GM12878 (cell line): ENCODE measurements around the gene LITAF. TPM values are rescaled to one million over a fixed set of nuclear protein-coding genes. Genes with fewer than 3 reads are reported as not detected.
A peak's percentile ranks its signal among the peaks of the same experiment; 100 is the strongest.

Source experiments
- ATAC-seq: fragments of 200-7000 bp; cut with Tn5 transposase; 3 replicates; pipeline ENCODE4 v1.9.1; 2020; ENCODE audit warnings: mild to moderate bottlenecking, moderate library complexity
- BruUV-seq: library from RNA; stranded (reverse); fragments of 400-500 nt; replicated peaks from 2 replicates; lab custom pipeline; 2021; lab: Mats Ljungman, UMichigan
- CTCF ChIA-PET: fragments of 300-600 bp; sonication (Branson Sonifier 250); formaldehyde crosslinking; extraction: SDS; loops from one replicate; lab custom pipeline; 2021; ENCODE audit warnings: inconsistent platforms; lab: Yijun Ruan, JAX
- POLR2A ChIA-PET: fragments of 350-600 bp; formaldehyde crosslinking; extraction: SDS; loops from one replicate; lab custom pipeline; 2021; ENCODE audit warnings: inconsistent platforms; lab: Charles Lee
- RAD21 ChIA-PET: fragments of 300-600 bp; sonication (Branson Sonifier 250); formaldehyde crosslinking; loops from one replicate; lab custom pipeline; 2023; ENCODE audit warnings: antibody characterized with exemption; ENCODE audit not compliant: unreplicated experiment; lab: Charles Lee
- SMC1A ChIA-PET: fragments of 300-600 bp; sonication (Branson Sonifier 250); formaldehyde crosslinking; loops from one replicate; lab custom pipeline; 2023; ENCODE audit not compliant: unreplicated experiment, uncharacterized antibody; lab: Charles Lee
- DNase-seq: peaks from one replicate; pipeline ENCODE4 v3.0.0-alpha.2; 2011; ENCODE audit warnings: low read depth, low spot score
- FAIRE-seq: peaks from 3 replicates; lab custom pipeline; 2011; peaks lifted over from hg19 to GRCh38; lab: Jason Lieb, UNC
- H2AFZ ChIP-seq: 2 replicates; pipeline ENCODE4 v1.6.0; 2011; ENCODE audit warnings: low read depth, low read length, control low read depth; ENCODE audit not compliant: control insufficient read depth
- H3K27ac ChIP-seq: 2 replicates; pipeline ENCODE4 v1.5.1; 2011; ENCODE audit warnings: control low read depth; ENCODE audit not compliant: control insufficient read depth, insufficient read depth
- H3K27me3 ChIP-seq, 2 experiments: replicated peaks in 1 of 2; 2 replicates each; pipeline versions ENCODE4 v1.6.0 to v1.6.1; 2011; ENCODE audit warnings: low read length in 1 of 2; ENCODE audit not compliant: control insufficient read depth in 2 of 2, insufficient read depth in 2 of 2
- H3K36me3 ChIP-seq, 2 experiments: 2 replicates each; pipeline ENCODE4 v1.5.1; 2011; ENCODE audit warnings: low read length in 1 of 2; ENCODE audit not compliant: control insufficient read depth in 2 of 2, insufficient read depth in 2 of 2
- H3K4me1 ChIP-seq: 2 replicates; pipeline ENCODE4 v1.6.1; 2011; ENCODE audit warnings: mild to moderate bottlenecking, low read length, moderate library complexity, mixed read lengths; ENCODE audit not compliant: control insufficient read depth, insufficient read depth
- H3K4me2 ChIP-seq: 2 replicates; pipeline ENCODE4 v1.6.0; 2011; ENCODE audit warnings: control low read depth; ENCODE audit not compliant: control insufficient read depth, insufficient read depth
- H3K4me3 ChIP-seq: fragments of 200-600 bp; sonication (generic); 2 replicates; pipeline ENCODE4 v1.5.1; 2016
- H3K79me2 ChIP-seq: 2 replicates; pipeline ENCODE4 v1.6.0; 2011; ENCODE audit warnings: low read length; ENCODE audit not compliant: control insufficient read depth, insufficient read depth
- H3K9ac ChIP-seq: 2 replicates; pipeline ENCODE4 v1.8.0; 2011; ENCODE audit warnings: low read length, control low read depth, mixed read lengths; ENCODE audit not compliant: control insufficient read depth, insufficient read depth
- H3K9me3 ChIP-seq: replicated peaks from 3 replicates; pipeline ENCODE4 v1.5.1; 2011; ENCODE audit warnings: mild to moderate bottlenecking, low read length; ENCODE audit not compliant: control insufficient read depth, insufficient read depth
- H4K20me1 ChIP-seq: 2 replicates; pipeline ENCODE4 v1.6.0; 2011; ENCODE audit not compliant: control insufficient read depth, insufficient read depth
- CREB1 ChIP-seq: IDR thresholded peaks from 2 replicates; pipeline ENCODE4 v1.6.1; 2012; ENCODE audit warnings: low read depth, mild to moderate bottlenecking, inconsistent platforms
- NFXL1 ChIP-seq: fragments of 450-650 bp; IDR thresholded peaks from 2 replicates; pipeline ENCODE4 v1.6.1; 2017; ENCODE audit warnings: antibody characterized with exemption, mild to moderate bottlenecking, borderline replicate concordance
- PRDM15 ChIP-seq: fragments of 450-650 bp; formaldehyde crosslinking; IDR thresholded peaks from 2 replicates; pipeline ENCODE4 v1.4.0; 2020; ENCODE audit warnings: mild to moderate bottlenecking, moderate library complexity
- SIX5 ChIP-seq: IDR thresholded peaks from 2 replicates; pipeline ENCODE4 v1.6.1; 2011; ENCODE audit warnings: mild to moderate bottlenecking, low read depth, low read length, moderate library complexity; ENCODE audit not compliant: severe bottlenecking
- SMAD1 ChIP-seq: fragments of 450-650 bp; IDR thresholded peaks from 2 replicates; pipeline ENCODE4 v1.6.1; 2018; ENCODE audit warnings: mild to moderate bottlenecking, low read depth; ENCODE audit not compliant: partially characterized antibody
- ZBTB40 ChIP-seq: fragments of 450-650 bp; IDR thresholded peaks from 2 replicates; pipeline ENCODE4 v1.6.1; 2016; ENCODE audit warnings: mild to moderate bottlenecking, moderate library complexity, borderline replicate concordance
- whole genome bisulfite sequencing: methylation state at CpG from one replicate; pipeline ENCODE4 v1.1.6; 2016; ENCODE audit warnings: low lambda C conversion rate; ENCODE audit not compliant: insufficient replicate concordance, insufficient coverage; ENCODE audit errors: missing lambda C conversion rate; 5-methylcytosine and 5-hydroxymethylcytosine counted together
- in situ Hi-C: fragments of 300-500 bp; cut with MboI; formaldehyde crosslinking; loops from 9 replicates; pipeline ENCODE4 v1.14.3; 2018; ENCODE audit warnings: mixed read lengths
- intact Hi-C: fragments of 100-400 bp; cut with micrococcal nuclease; formaldehyde crosslinking; loops from one replicate; pipeline ENCODE4 v1.14.2; 2022; ENCODE audit not compliant: unreplicated experiment
- polyA plus RNA-seq, 11 experiments: library from polyadenylated mRNA; depleted of rRNA in 4 of 11; unstranded in 6 of 11; stranded (reverse) in 5 of 11; fragments of >200 nt; fragmentation: Nextera tagmentation in 4 of 11; fragmentation: Illumina TruSeq in 1 of 11; extraction: Ambion mirVana in 4 of 11; extraction: Trizol in 1 of 11; gene quantifications; 1 replicate in 1 of 11; 2 replicates in 10 of 11; pipeline versions ENCODE4 v1.2.1 to v1.2.3, GENCODE V29; 2011 to 2016; ENCODE audit warnings: inconsistent platforms in 2 of 11, missing spikeins in 2 of 11, low read depth in 1 of 11
- total RNA-seq, 4 experiments: library from RNA; depleted of rRNA in 3 of 4; stranded (reverse); fragments of >200 nt in 3 of 4; fragmentation: Illumina TruSeq in 1 of 4; extraction: Trizol in 1 of 4; gene quantifications; 2 replicates each; pipeline versions ENCODE4 v1.2.1 to v1.2.3, GENCODE V29; 2013 to 2021
- TF ChIP-seq, protein P1 (sequence below): IDR thresholded peaks from 2 replicates; pipeline ENCODE4 v1.6.1; 2012; ENCODE audit warnings: improper control_type of control experiment, low read depth, low read length; ENCODE audit not compliant: insufficient replicate concordance

LITAF gene
- total and polyA plus RNA-seq, 10 of the 15 experiments (the other 5 are each of a cell fraction or from before 2014, with no cell fraction given): 99.2 to 211 (median 147) TPM

DNA sequence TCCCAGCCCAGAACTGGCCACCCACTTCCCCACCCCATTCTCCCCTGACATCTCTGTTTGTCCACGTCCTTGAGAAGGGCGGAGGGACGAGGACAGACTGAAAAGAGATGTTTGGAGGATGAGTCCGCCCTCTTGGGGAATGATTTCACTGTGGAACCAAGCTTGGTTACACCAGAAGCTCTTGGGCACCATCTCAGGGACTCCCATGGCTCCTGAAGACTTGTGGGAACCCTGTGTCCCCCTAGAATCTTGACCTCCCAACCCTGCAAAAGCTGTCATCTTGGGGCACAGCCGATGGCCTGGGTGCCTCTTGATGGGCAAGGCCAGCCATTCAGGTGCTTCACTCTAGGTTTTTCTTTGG, 25.9 kb upstream of the LITAF start (continued):
- TF ChIP-seq SIX5 (no peak), ZBTB40 (no peak), NFXL1 (no peak)

GRCh38 chr16:11611871-11612664, 25.3 kb upstream of the LITAF start:
- H3K79me2 ChIP-seq: no peaks in the 10 kb centered on the region
- ChIA-PET SMC1A (interaction anchor here (1.0 kb wide), 1 partner anchor 10 kb away, joined by 4 read pairs; no protein-coding TSS in a partner anchor), POLR2A (interaction anchor here (1.1 kb wide), 1 partner anchor 26 kb away, joined by 3 read pairs; no protein-coding TSS in a partner anchor), CTCF (interaction anchor here (0.9 to 1.3 kb wide), 2 partner anchors 11 to 206 kb away, joined by 4 to 5 read pairs; no protein-coding TSS in a partner anchor), RAD21 (no interaction called here)
- no peaks in the 10 kb centered on the region for H3K36me3 ChIP-seq
- no peak overlapping the region for H2AFZ ChIP-seq
- H3K27ac ChIP-seq: no peak overlapping the region
- H3K4me1 ChIP-seq: peaks cover 27% of the 10 kb centered on the region
- in situ Hi-C loops: no loop called here
- no peaks in the 10 kb centered on the region for H3K9me3 ChIP-seq
- BruUV-seq: no TSS peak
- FAIRE-seq (no peak), ATAC-seq (peak; percentile 63), DNase-seq (no peak)
- 32% methylated on average over 23 of the region's 23 CpGs for WGBS
- intact Hi-C loops: no loop called here
- no peaks in the 10 kb centered on the region; a peak in 1 of 4 replicates for H3K27me3 ChIP-seq
- H3K4me3 ChIP-seq: no peak overlapping the region
- H4K20me1 ChIP-seq: no peaks in the 10 kb centered on the region
- no peak overlapping the region for H3K9ac ChIP-seq
- peak overlapping the region; percentile 11 for H3K4me2 ChIP-seq
- no peak for TF ChIP-seq CREB1
- no peak for TF ChIP-seq SMAD1
- TF ChIP-seq, protein P1, sequence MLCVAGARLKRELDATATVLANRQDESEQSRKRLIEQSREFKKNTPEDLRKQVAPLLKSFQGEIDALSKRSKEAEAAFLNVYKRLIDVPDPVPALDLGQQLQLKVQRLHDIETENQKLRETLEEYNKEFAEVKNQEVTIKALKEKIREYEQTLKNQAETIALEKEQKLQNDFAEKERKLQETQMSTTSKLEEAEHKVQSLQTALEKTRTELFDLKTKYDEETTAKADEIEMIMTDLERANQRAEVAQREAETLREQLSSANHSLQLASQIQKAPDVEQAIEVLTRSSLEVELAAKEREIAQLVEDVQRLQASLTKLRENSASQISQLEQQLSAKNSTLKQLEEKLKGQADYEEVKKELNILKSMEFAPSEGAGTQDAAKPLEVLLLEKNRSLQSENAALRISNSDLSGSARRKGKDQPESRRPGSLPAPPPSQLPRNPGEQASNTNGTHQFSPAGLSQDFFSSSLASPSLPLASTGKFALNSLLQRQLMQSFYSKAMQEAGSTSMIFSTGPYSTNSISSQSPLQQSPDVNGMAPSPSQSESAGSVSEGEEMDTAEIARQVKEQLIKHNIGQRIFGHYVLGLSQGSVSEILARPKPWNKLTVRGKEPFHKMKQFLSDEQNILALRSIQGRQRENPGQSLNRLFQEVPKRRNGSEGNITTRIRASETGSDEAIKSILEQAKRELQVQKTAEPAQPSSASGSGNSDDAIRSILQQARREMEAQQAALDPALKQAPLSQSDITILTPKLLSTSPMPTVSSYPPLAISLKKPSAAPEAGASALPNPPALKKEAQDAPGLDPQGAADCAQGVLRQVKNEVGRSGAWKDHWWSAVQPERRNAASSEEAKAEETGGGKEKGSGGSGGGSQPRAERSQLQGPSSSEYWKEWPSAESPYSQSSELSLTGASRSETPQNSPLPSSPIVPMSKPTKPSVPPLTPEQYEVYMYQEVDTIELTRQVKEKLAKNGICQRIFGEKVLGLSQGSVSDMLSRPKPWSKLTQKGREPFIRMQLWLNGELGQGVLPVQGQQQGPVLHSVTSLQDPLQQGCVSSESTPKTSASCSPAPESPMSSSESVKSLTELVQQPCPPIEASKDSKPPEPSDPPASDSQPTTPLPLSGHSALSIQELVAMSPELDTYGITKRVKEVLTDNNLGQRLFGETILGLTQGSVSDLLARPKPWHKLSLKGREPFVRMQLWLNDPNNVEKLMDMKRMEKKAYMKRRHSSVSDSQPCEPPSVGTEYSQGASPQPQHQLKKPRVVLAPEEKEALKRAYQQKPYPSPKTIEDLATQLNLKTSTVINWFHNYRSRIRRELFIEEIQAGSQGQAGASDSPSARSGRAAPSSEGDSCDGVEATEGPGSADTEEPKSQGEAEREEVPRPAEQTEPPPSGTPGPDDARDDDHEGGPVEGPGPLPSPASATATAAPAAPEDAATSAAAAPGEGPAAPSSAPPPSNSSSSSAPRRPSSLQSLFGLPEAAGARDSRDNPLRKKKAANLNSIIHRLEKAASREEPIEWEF: no peak
- TF ChIP-seq PRDM15 (CRISPR knock-in tag): no peak
